T-cell (primary cell): ENCODE measurements around the gene ANKIB1. TPM values are rescaled to one million over a fixed set of nuclear protein-coding genes. Genes with fewer than 3 reads are reported as not detected.

Experiments
- ATAC-seq, 4 experiments: fragments of 200-7000 bp in 3 of 4; fragments of 150-1000 bp in 1 of 4; cut with Tn5 transposase; replicated peaks in 1 of 4; 1 replicate in 3 of 4; 2 replicates in 1 of 4; pipeline ENCODE4 v1.10.0; 2021; ENCODE audit warnings: moderate library complexity in 3 of 4, mild to moderate bottlenecking in 2 of 4, moderate number of reproducible peaks in 1 of 4
- CTCF ChIA-PET, 2 donors: fragments of 300-600 bp; sonication (Branson Sonifier 250); formaldehyde crosslinking; loops; one replicate each; lab custom pipeline; 2022; ENCODE audit warnings: antibody characterized with exemption in 2 of 2; lab: Charles Lee
- POLR2A ChIA-PET, 2 donors: fragments of 300-600 bp; sonication (Branson Sonifier 250); formaldehyde crosslinking; loops; one replicate each; lab custom pipeline; 2022; ENCODE audit warnings: antibody characterized with exemption in 2 of 2; lab: Charles Lee
- DNase-seq, 35 experiments: peaks; one replicate each; pipeline versions ENCODE4 v3.0.0 to v3.0.0-alpha.2; 2013 to 2023
- H3K27ac ChIP-seq: one replicate; pipeline ENCODE4 v1.5.1; 2013; ENCODE audit warnings: low read length
- H3K27me3 ChIP-seq, 2 experiments: replicated peaks in 1 of 2; 1 replicate in 1 of 2; 2 replicates in 1 of 2; pipeline versions ENCODE4 v1.6.1 to v1.7.0; 2013; ENCODE audit warnings: low read length in 1 of 2, mixed read lengths in 1 of 2; ENCODE audit not compliant: control insufficient read depth in 2 of 2, insufficient read depth in 2 of 2; ENCODE audit errors: extremely low read depth in 1 of 2
- H3K36me3 ChIP-seq, 2 donors: 1 replicate in 1 of 2; 2 replicates in 1 of 2; pipeline versions ENCODE4 v1.6.1 to v1.7.0; 2013; ENCODE audit warnings: low read length in 1 of 2; ENCODE audit not compliant: control insufficient read depth in 2 of 2, insufficient read depth in 1 of 2; ENCODE audit errors: extremely low read depth in 1 of 2
- H3K4me1 ChIP-seq, 2 experiments: 1 replicate in 1 of 2; 2 replicates in 1 of 2; pipeline versions ENCODE4 v1.6.1 to v1.7.0; 2013; ENCODE audit warnings: low read length in 2 of 2, mixed read lengths in 1 of 2; ENCODE audit not compliant: insufficient read depth in 2 of 2, control insufficient read depth in 1 of 2; ENCODE audit errors: extremely low read depth in 1 of 2
- H3K4me3 ChIP-seq, 2 donors: 1 replicate in 1 of 2; 2 replicates in 1 of 2; pipeline versions ENCODE4 v1.5.1 to v1.7.0; 2013; ENCODE audit warnings: mild to moderate bottlenecking in 2 of 2, low read length in 1 of 2, moderate library complexity in 1 of 2; ENCODE audit not compliant: control insufficient read depth in 1 of 2; ENCODE audit errors: extremely low read depth in 1 of 2
- H3K9me3 ChIP-seq: 2 replicates; pipeline ENCODE4 v1.7.0; 2013
- H3K27ac Mint-ChIP-seq, 2 donors: one replicate each; pipeline ENCODE4 v1.8.0; 2020 to 2021; ENCODE audit warnings: mild to moderate bottlenecking in 2 of 2, mixed read lengths in 2 of 2
- H3K27me3 Mint-ChIP-seq, 2 donors: one replicate each; pipeline ENCODE4 v1.8.0; 2021 to 2022; ENCODE audit warnings: mixed read lengths in 2 of 2
- H3K36me3 Mint-ChIP-seq: one replicate; pipeline ENCODE4 v1.8.0; 2021; ENCODE audit warnings: mixed read lengths
- H3K4me1 Mint-ChIP-seq, 3 donors: one replicate each; pipeline ENCODE4 v1.8.0; 2020 to 2022; ENCODE audit warnings: mixed read lengths in 3 of 3, mild to moderate bottlenecking in 1 of 3
- H3K4me3 Mint-ChIP-seq, 3 donors: one replicate each; pipeline ENCODE4 v1.8.0; 2020 to 2022; ENCODE audit warnings: mild to moderate bottlenecking in 3 of 3, mixed read lengths in 3 of 3, moderate library complexity in 3 of 3
- H3K9me3 Mint-ChIP-seq, 3 donors: one replicate each; pipeline ENCODE4 v1.8.0; 2020 to 2022; ENCODE audit warnings: mixed read lengths in 3 of 3
- WGBS: methylation state at CpG from one replicate; pipeline ENCODE4 v1.1.5; 2013; ENCODE audit warnings: missing lambda C conversion rate; ENCODE audit not compliant: insufficient coverage; 5-methylcytosine and 5-hydroxymethylcytosine counted together
- total RNA-seq, 35 experiments: library from RNA in 6 of 35; stranded (reverse) in 6 of 35; fragments of 120-200 nt in 1 of 35; gene quantifications; one replicate each; pipeline versions ENCODE4 v1.2.1 to v1.2.4 and lab custom pipeline; 2013 to 2026

ANKIB1 gene
- total RNA-seq, 5 donors from 2014 or later (not counting 1 experiment from before 2014, with no cell fraction given): 59.8 to 86.0 (median 62.5) TPM

DNA sequence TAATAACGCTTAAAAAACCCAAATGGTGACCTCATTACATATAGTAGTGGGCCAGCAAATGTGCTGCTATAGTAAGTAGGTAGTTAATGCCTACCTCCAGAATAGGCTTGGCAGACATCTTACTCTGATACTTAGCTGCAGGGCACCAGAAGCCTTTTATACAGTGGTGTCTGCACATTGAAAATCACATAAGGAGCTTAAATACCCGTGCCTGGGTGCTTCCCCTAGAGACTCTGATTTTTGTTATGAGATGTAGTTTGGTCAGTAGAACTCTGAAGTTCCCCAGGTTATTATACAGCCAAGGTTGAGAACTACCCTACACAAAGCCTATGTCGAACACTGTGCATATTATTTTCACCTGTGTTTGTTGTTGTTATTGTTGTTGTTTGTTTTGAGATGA lies 47.2 kb downstream of the ANKIB1 start:
- Histone ChIP-seq H3K27ac (no peak overlapping the region), H3K36me3 (peaks cover 0 to 13% of the 10 kb centered on the region in 2 donors), H3K27me3 (no peaks in the 10 kb centered on the region), H3K4me3 (no peak overlapping the region), H3K9me3 (no peaks in the 10 kb centered on the region), H3K4me1 (no peaks in the 10 kb centered on the region)
- Mint-ChIP-seq H3K9me3 (no peaks in the 10 kb centered on the region), H3K4me3 (no peak overlapping the region), H3K27ac (peak overlapping the region; percentile 46 to 48), H3K4me1 (peaks cover 37 to 46% (median 43%) of the 10 kb centered on the region in 3 donors), H3K36me3 (peaks cover 21% of the 10 kb centered on the region), H3K27me3 (no peaks in the 10 kb centered on the region)
- WGBS: no CpG with 5 or more reads among the region's 3 CpGs
- ChIA-PET CTCF (interaction anchor here in 1 of 2 donors (0.5 kb wide), 1 partner anchor 131 kb away, joined by 3 read pairs; no protein-coding TSS in a partner anchor), POLR2A (no interaction called here)
- ATAC-seq: no peak
- no peak for DNase-seq

DNA sequence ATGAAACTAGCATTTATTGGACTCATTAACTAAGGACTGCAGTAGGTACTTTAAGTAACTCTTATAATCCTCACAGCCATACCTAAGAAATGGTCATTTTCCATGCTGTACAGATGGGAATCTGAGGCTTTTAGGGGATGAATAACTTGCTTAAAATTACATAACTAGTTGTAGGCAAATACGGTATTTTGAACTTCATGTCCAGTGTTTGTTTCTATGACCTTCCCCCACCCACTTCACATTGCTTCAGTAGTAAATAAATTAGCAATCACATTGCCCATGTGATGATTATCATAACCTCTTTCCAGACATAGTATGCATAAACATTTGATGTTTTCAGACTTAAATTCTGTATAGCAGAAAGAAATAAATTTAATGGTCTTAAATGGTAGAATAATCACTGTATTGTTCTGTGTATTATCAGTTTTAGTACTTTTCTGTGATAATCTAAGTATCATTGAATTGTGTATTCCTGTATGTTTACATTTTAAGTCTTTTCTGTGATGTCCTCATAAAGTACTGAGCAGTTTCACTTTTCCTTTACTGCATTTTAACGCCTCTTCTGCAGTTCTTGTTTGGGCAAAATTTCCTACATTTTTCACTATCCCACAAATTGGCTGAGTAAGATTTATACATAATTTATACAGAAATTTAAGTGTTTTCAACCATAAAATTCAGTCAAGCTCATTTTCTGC lies 48.3 kb downstream of the ANKIB1 start:
- Histone ChIP-seq H3K36me3 (peaks cover 0 to 13% of the 10 kb centered on the region in 2 donors), H3K9me3 (no peaks in the 10 kb centered on the region), H3K4me1 (no peaks in the 10 kb centered on the region), H3K4me3 (no peak overlapping the region), H3K27ac (no peak overlapping the region), H3K27me3 (no peaks in the 10 kb centered on the region)
- Mint-ChIP-seq H3K36me3 (peaks cover 25% of the 10 kb centered on the region), H3K27me3 (no peaks in the 10 kb centered on the region), H3K27ac (no peak overlapping the region), H3K4me3 (no peak overlapping the region), H3K9me3 (no peaks in the 10 kb centered on the region), H3K4me1 (peaks cover 32 to 41% (median 34%) of the 10 kb centered on the region in 3 donors)
- no peak for DNase-seq
- POLR2A ChIA-PET: no interaction called here
- WGBS: no CpG with 5 or more reads among the region's 2 CpGs
- ATAC-seq: no peak
- CTCF ChIA-PET: interaction anchor here in 1 of 2 donors (0.6 kb wide), 1 partner anchor 150 kb away, joined by 5 read pairs; no protein-coding TSS in a partner anchor

DNA sequence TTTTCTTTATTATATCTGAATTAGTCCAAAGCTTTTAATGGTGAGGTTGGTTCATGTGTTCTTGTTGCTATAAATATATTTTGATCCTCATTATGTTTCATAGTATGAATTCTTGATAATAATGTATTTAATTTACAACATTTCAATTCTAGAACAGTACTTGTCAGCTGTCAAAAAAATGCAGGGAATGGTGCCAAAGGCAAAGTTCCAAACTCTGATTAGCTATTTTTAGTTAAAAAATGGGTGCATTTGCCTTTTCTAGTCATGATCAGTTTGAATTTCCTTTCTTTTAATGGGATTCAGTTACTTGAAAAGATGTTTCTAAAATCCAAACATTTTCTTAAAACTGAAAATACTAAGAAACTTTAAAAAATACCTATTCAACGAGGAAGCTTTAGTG lies 49.6 kb downstream of the ANKIB1 start:
- Mint-ChIP-seq H3K27me3 (no peaks in the 10 kb centered on the region), H3K27ac (no peak overlapping the region), H3K4me1 (peaks cover 21 to 30% (median 21%) of the 10 kb centered on the region in 3 donors), H3K9me3 (no peaks in the 10 kb centered on the region), H3K4me3 (no peak overlapping the region), H3K36me3 (peaks cover 32% of the 10 kb centered on the region)
- no peaks in the 10 kb centered on the region for H3K27me3 ChIP-seq
- peaks cover 0 to 15% of the 10 kb centered on the region in 2 donors for H3K36me3 ChIP-seq
- CTCF ChIA-PET: interaction anchor here in 1 of 2 donors (1.7 kb wide), 1 partner anchor 13 kb away, joined by 3 read pairs; no protein-coding TSS in a partner anchor
- no peaks in the 10 kb centered on the region for H3K9me3 ChIP-seq
- no peak for ATAC-seq
- no peak overlapping the region for H3K27ac ChIP-seq
- POLR2A ChIA-PET: interaction anchor here in 1 of 2 donors (0.6 kb wide), 1 partner anchor 30 kb away, joined by 3 read pairs; no protein-coding TSS in a partner anchor
- no peaks in the 10 kb centered on the region for H3K4me1 ChIP-seq
- no peak for DNase-seq
- no peak overlapping the region for H3K4me3 ChIP-seq
- whole genome bisulfite sequencing: no CpG with 5 or more reads among the region's 1 CpG

DNA sequence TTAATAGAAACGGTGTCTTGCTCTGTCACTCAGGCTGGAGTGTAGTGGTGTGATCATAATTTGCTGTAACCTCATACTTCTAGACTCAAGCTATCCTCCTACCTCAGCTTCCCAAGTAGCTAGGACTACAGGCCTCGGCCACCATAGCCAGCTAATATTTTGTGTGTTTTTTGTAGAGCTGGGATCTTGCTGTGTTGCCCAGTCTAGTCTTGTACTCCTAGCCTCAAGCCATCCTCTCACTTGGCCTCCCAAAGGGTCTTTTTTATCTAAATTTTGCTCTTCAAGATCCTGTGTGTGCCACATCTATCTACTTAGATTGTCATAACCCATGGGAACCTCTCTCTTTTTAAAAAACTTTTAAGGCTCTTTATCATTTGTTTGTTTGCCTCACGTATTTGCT lies 50.5 kb downstream of the ANKIB1 start:
- ChIA-PET CTCF (interaction anchor here (0.6 to 1.7 kb wide), 3 partner anchors 14 to 1079 kb away, joined by 3 to 4 read pairs (median 3); no protein-coding TSS in a partner anchor), POLR2A (no interaction called here)
- no peaks in the 10 kb centered on the region for H3K9me3 Mint-ChIP-seq
- Histone ChIP-seq H3K4me3 (no peak overlapping the region), H3K9me3 (peaks cover 2% of the 10 kb centered on the region), H3K4me1 (no peaks in the 10 kb centered on the region), H3K27ac (no peak overlapping the region), H3K27me3 (no peaks in the 10 kb centered on the region), H3K36me3 (peaks cover 0 to 15% of the 10 kb centered on the region in 2 donors)
- peaks cover 17 to 25% (median 18%) of the 10 kb centered on the region in 3 donors for H3K4me1 Mint-ChIP-seq
- DNase-seq (no peak), ATAC-seq (no peak)
- WGBS: no CpG with 5 or more reads among the region's 3 CpGs
- H3K27me3 Mint-ChIP-seq: no peaks in the 10 kb centered on the region
- no peak overlapping the region for H3K4me3 Mint-ChIP-seq
- H3K27ac Mint-ChIP-seq: no peak overlapping the region
- H3K36me3 Mint-ChIP-seq: peaks cover 39% of the 10 kb centered on the region

DNA sequence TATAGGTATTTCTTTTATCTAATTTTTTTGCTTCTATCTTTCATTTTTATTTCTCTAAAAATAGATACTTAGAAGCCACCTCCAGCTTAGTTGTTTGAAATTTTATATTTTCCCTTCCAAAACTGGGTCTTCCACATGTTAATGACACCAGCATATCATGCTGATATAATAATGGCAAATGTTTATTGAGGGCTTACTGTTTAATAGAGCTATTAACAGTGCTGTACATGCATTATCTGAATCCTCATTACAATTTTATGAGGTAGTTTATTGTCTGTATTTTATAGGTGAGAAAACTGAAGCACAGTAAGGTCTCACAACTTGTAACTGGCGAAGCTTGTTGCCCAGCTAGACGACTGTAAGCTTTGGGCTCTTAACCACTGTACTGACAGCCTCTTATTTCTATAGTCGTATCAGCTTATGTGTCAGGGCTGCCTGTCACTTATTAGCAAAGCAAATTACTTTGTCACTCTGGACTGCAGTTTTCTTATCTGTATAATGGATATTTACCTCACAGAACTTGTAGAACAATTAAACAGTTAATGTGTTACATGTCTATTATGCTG lies 51.2 kb downstream of the ANKIB1 start:
- Histone ChIP-seq H3K4me3 (no peak overlapping the region), H3K36me3 (peaks cover 0 to 15% of the 10 kb centered on the region in 2 donors), H3K27ac (no peak overlapping the region), H3K4me1 (no peaks in the 10 kb centered on the region), H3K9me3 (peaks cover 2% of the 10 kb centered on the region), H3K27me3 (no peaks in the 10 kb centered on the region)
- CTCF ChIA-PET: interaction anchor here in 1 of 2 donors (1.2 kb wide), 1 partner anchor 127 kb away, joined by 4 read pairs; no protein-coding TSS in a partner anchor
- POLR2A ChIA-PET: interaction anchor here in 1 of 2 donors (0.7 kb wide), 1 partner anchor 14 kb away, joined by 3 read pairs; no protein-coding TSS in a partner anchor
- WGBS: no CpG with 5 or more reads among the region's 3 CpGs
- Mint-ChIP-seq H3K36me3 (peaks cover 40% of the 10 kb centered on the region), H3K9me3 (no peaks in the 10 kb centered on the region), H3K4me3 (no peak overlapping the region), H3K27ac (no peak overlapping the region), H3K27me3 (no peaks in the 10 kb centered on the region), H3K4me1 (peaks cover 14 to 20% (median 14%) of the 10 kb centered on the region in 3 donors)
- ATAC-seq (no peak), DNase-seq (no peak)

DNA sequence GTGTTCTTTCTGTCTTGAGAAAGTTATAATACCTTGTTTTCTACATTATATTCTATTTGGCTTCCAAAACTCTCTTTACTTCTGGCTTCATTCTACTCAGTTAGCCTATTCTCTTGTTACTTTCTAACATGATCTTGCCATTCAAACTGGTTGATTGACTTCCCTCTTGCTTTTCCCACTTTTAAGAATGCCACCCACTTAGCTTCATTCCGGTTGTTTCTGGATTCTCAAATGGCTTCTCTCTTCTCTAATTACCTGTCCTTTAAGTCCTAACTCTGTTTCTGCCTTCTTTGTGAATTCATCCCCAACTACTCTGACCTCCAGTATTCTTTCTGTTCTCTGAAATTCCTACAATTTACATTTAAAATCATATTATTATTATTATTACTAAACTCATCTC lies 52.0 kb downstream of the ANKIB1 start:
- Histone ChIP-seq H3K4me3 (no peak overlapping the region), H3K27ac (no peak overlapping the region), H3K4me1 (no peaks in the 10 kb centered on the region), H3K9me3 (peaks cover 2% of the 10 kb centered on the region), H3K27me3 (no peaks in the 10 kb centered on the region), H3K36me3 (peaks cover 0 to 18% of the 10 kb centered on the region in 2 donors)
- Mint-ChIP-seq H3K27ac (no peak overlapping the region), H3K4me1 (peaks cover 12 to 19% (median 13%) of the 10 kb centered on the region in 3 donors), H3K27me3 (no peaks in the 10 kb centered on the region), H3K9me3 (no peaks in the 10 kb centered on the region), H3K36me3 (peaks cover 42% of the 10 kb centered on the region), H3K4me3 (no peak overlapping the region)
- ChIA-PET CTCF (no interaction called here), POLR2A (no interaction called here)
- WGBS: no CpG with 5 or more reads among the region's 1 CpG
- DNase-seq (no peak), ATAC-seq (no peak)
